Panc1 (cell line): ENCODE data around the gene BACE2. TPM values are rescaled to one million over a fixed set of nuclear protein-coding genes. Genes with fewer than 3 reads are reported as not detected.

Experiments
- ATAC-seq: fragments of 200-7000 bp; cut with Tn5 transposase; 2 replicates; pipeline ENCODE4 v1.9.1; 2020; ENCODE audit warnings: mild to moderate bottlenecking, moderate library complexity
- BruUV-seq: library from RNA; stranded (reverse); fragments of 400-500 nt; replicated peaks from 2 replicates; lab custom pipeline; 2021; lab: Mats Ljungman, UMichigan
- CTCF ChIA-PET: fragments of 300-600 bp; sonication (Branson Sonifier 250); formaldehyde crosslinking; loops from one replicate; lab custom pipeline; 2022; ENCODE audit warnings: antibody characterized with exemption; lab: Charles Lee
- POLR2A ChIA-PET: fragments of 300-600 bp; sonication (Branson Sonifier 250); formaldehyde crosslinking; loops from one replicate; lab custom pipeline; 2022; ENCODE audit warnings: antibody characterized with exemption; lab: Charles Lee
- DNase-seq: peaks from one replicate; pipeline ENCODE4 v3.0.0-alpha.2; 2010; ENCODE audit warnings: low read depth, low spot score
- H3K27ac ChIP-seq: 2 replicates; pipeline ENCODE4 v1.5.1; 2011; ENCODE audit warnings: mild to moderate bottlenecking, low read length, inconsistent platforms
- H3K27me3 ChIP-seq: fragments of 200-500 bp; sonication (Bioruptor generic); 2 replicates; pipeline ENCODE4 v1.6.0; 2014; ENCODE audit warnings: low read length, inconsistent platforms; ENCODE audit not compliant: control insufficient read depth, insufficient read depth
- H3K36me3 ChIP-seq: fragments of 200-500 bp; sonication (Bioruptor generic); 2 replicates; pipeline ENCODE4 v1.5.1; 2014; ENCODE audit warnings: inconsistent platforms, mild to moderate bottlenecking, low read length, moderate library complexity; ENCODE audit not compliant: control insufficient read depth, insufficient read depth
- H3K4me1 ChIP-seq: 2 replicates; pipeline ENCODE4 v1.5.1; 2011; ENCODE audit warnings: inconsistent platforms, mild to moderate bottlenecking, low read length, moderate library complexity; ENCODE audit not compliant: control insufficient read depth, insufficient read depth
- H3K4me3 ChIP-seq, 2 experiments: 2 replicates each; pipeline ENCODE4 v1.5.1; 2011 to 2012; ENCODE audit warnings: low read depth in 2 of 2, low read length in 2 of 2, mild to moderate bottlenecking in 2 of 2, inconsistent platforms in 1 of 2, moderate library complexity in 1 of 2
- H3K9me3 ChIP-seq: fragments of 200-500 bp; sonication (Bioruptor generic); 2 replicates; pipeline ENCODE4 v1.5.1; 2014; ENCODE audit warnings: low read depth, mild to moderate bottlenecking, inconsistent platforms, low read length, moderate library complexity; ENCODE audit not compliant: control insufficient read depth, insufficient read depth
- CTCF ChIP-seq: fragments of 450-650 bp; IDR thresholded peaks from 2 replicates; pipeline ENCODE4 v1.5.1; 2017; ENCODE audit warnings: mild to moderate bottlenecking
- POLR2AphosphoS5 ChIP-seq: IDR thresholded peaks from 2 replicates; pipeline ENCODE4 v1.6.1; 2012; ENCODE audit warnings: mild to moderate bottlenecking, low read depth, low read length, moderate library complexity
- REST ChIP-seq, 2 experiments: IDR thresholded peaks; 2 replicates each; pipeline ENCODE4 v1.6.1; 2011 to 2012; ENCODE audit warnings: low read depth in 2 of 2, control low read depth in 1 of 2, low read length in 1 of 2, mild to moderate bottlenecking in 1 of 2, moderate library complexity in 1 of 2; ENCODE audit not compliant: insufficient read depth in 1 of 2
- SIN3A ChIP-seq: IDR thresholded peaks from 2 replicates; pipeline ENCODE4 v1.6.1; 2012; ENCODE audit warnings: low read depth, mild to moderate bottlenecking, low read length, moderate library complexity, borderline replicate concordance; ENCODE audit not compliant: insufficient read depth
- TCF7L2 ChIP-seq: IDR thresholded peaks from 2 replicates; pipeline ENCODE4 v1.6.1; 2011; ENCODE audit warnings: mild to moderate bottlenecking, low read depth, low read length, inconsistent platforms
- in situ Hi-C: cut with HindIII; loops from 2 replicates; pipeline ENCODE4 v1.10.0; 2016; ENCODE audit warnings: low sequenced_read_pairs, low pct_unique_long_range_greater_than_20kb
- intact Hi-C: fragments of 100-400 bp; cut with micrococcal nuclease; formaldehyde crosslinking; loops from one replicate; pipeline ENCODE4 v1.10.0; 2022; ENCODE audit not compliant: unreplicated experiment
- total RNA-seq: library from RNA; stranded (reverse); gene quantifications from one replicate; pipeline ENCODE4 v1.2.1, GENCODE V29; 2021; ENCODE audit not compliant: unreplicated experiment

BACE2 gene
- total RNA-seq, 1 experiment from 2014 or later: 16.3 TPM

- no TSS peak for BruUV-seq
- Histone ChIP-seq H3K4me1 (peaks cover 6% of the 10 kb centered on the region), H3K27ac (no peak overlapping the region), H3K9me3 (no peaks in the 10 kb centered on the region), H3K36me3 (no peaks in the 10 kb centered on the region), H3K4me3 (no peak overlapping the region), H3K27me3 (no peaks in the 10 kb centered on the region)
- ChIA-PET CTCF (interaction anchor here (0.6 kb wide), 1 partner anchor 366 kb away, joined by 3 read pairs; no protein-coding TSS in a partner anchor), POLR2A (no interaction called here)
- TF ChIP-seq SIN3A (no peak), TCF7L2 (no peak), REST (IDR thresholded peaks at IDR 0.05; ENCODE audit: insufficient read depth in 1 of 2, low read depth in 2 of 2, low read length in 1 of 2) (no peak), CTCF (no peak), POLR2AphosphoS5 (no peak)
- no peak for ATAC-seq
- intact Hi-C loops: no loop called here
- in situ Hi-C loops: no loop called here
- DNase-seq: peak; percentile 30
These were observed 2.8 kb upstream of the BACE2 start for GRCh38 chr21:41164981-41165655.

- POLR2A ChIA-PET: no interaction called here
- peak overlapping the region; percentile 54 to 59; a peak in 3 of 4 replicates for H3K4me3 ChIP-seq
These were observed 1.1 kb upstream of the BACE2 start for GRCh38 chr21:41166884-41167283.

More at GRCh38 chr21:41166884-41167283, 1.1 kb upstream of the BACE2 start:
- TF ChIP-seq REST (IDR thresholded peaks at IDR 0.05; ENCODE audit: insufficient read depth in 1 of 2, low read depth in 2 of 2, low read length in 1 of 2) (no peak), POLR2AphosphoS5 (no peak), CTCF (no peak), SIN3A (no peak), TCF7L2 (no peak)
- in situ Hi-C loops (no loop called here), intact Hi-C loops (no loop called here)
- Histone ChIP-seq H3K36me3 (no peaks in the 10 kb centered on the region), H3K9me3 (no peaks in the 10 kb centered on the region), H3K4me1 (peaks cover 6% of the 10 kb centered on the region), H3K27ac (no peak overlapping the region), H3K27me3 (no peaks in the 10 kb centered on the region)
- DNase-seq (no peak), ATAC-seq (no peak)
- CTCF ChIA-PET: no interaction called here
- no TSS peak for BruUV-seq
